HG03378 (cell line): ENCODE data around the gene ASB14.

ENCODE experiments used
- ATAC-seq: cut with Tn5 transposase; IDR thresholded peaks from one replicate; pipeline ENCODE4 v1.9.1; 2021; ENCODE audit warnings: mild to moderate bottlenecking, moderate library complexity; ENCODE audit not compliant: unreplicated experiment

The ASB14 gene

GRCh38 chr3:57261929-57262328 is 30.6 kb downstream of the ASB14 start:
- ATAC-seq, result no peak

DNA sequence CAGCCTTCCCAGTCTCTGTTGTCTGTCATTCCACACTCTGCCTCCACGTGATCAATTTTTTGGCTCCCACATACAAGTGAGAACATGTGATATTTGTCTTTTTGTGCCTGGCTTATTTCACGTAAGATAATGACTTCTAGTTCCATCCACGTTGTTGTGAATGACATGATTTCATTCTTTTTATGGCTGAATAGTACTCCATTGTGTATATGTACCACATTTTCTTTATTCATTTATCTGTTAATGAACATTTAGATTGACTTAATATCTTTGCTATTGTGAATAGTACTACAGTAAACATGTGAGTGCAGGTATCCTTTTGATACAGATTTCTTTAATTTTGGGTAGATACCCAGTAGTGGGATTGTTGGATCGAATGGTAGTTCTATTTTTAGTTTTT is 31.4 kb downstream of the ASB14 start:
- no peak for ATAC-seq

GRCh38 chr3:57257678-57258077 is 34.8 kb downstream of the ASB14 start:
- no peak for ATAC-seq

DNA sequence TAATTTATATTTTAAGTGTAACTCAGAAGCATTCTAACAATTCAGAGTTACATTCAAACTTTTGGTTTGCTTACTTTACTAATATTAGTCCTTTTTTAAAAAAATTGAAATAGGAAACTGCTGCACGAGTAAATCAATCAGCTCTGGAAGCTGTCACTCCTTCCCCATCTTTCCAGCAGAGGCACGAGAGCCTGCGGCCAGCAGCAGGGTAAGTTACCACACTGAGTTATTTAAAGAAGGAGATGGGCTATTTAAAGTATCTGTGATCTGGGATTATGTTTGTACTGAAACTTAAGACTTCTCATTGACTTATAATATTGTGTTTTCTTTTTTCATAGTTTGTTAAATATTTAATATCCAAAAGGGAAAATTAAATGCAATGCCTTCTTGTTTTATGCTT is 35.6 kb downstream of the ASB14 start:
- no peak for ATAC-seq

DNA sequence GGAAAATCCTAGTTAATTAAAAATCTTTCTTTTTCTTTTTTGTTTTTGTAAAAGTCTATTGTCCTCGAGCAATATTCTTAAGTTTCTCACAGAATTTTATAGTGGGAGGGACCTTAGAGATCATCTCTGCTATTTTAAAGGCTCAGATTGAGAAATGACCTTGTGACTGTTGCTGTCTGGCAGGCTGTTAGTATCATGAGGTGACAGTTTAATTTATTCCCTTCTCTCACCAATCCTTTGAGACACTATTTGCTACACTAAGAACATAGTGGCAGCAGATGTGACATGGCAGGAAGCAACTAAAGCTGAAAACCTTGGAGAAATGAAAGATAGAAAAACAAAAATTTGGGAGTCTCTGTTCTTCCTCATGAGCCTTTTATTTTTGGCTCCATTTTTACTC is 40.1 kb downstream of the ASB14 start:
- ATAC-seq, result no peak

DNA sequence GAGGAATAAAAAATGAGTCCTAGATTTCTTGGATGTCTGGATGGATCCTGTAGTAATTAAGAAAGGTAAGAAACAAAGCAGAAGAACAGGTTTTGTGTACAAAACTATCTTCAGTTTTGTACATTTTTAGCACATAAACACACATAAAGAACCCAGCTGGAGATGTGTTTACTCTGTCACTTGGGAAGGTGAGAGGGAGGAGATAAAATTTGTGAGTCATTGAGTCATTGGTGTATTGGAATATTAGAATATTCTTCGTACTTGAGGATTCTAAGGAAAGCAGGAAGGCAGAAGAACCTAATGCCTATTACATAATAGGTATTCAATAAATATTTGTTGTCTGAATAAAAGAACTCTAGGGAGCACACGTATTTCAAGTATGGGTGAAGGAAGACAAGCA is 47.5 kb downstream of the ASB14 start:
- ATAC-seq, result no peak

DNA sequence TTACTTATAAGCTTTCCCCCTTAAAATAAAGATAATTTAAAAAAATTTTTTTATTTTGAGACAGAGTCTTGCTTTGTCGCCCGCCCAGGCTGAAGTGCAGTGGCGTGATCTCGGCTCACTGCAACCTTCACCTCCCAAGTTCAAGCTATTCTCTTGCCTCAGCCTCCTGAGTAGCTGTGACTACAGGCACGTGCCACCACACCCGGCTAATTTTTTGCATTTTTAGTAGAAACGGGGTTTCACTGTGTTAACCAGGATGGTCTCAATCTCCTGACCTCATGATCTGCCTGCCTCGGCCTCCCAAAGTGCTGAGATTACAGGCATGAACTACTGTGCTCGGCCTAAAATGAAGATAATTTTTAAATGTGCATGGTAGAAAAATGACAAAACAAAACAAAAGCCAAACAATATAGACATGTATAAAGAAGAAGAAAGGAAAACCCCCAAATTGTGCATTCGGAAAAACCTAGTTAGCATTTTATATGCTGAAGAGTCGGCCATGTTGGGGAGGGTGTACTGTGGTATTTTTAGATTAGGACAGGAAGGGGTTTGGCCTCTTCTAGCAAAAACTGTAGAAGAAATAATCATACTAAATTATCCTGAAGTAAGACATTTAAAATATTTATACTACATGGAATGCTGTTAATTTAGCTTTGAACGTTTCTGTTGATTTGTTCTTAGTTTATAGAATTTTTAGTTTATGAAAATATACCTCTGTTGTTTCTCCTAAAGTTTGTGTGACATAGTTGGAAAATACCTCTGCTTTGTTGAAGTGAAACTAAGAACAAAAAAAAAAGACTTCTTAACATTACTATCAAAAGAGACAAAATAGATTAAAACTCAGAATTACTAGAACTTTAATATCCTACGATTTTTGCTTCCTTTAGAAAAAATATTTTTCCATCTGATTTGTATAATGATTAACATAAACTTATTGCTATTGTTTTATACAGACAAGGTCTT is 57.6 kb downstream of the ASB14 start:
- peak; percentile 54 for ATAC-seq

DNA sequence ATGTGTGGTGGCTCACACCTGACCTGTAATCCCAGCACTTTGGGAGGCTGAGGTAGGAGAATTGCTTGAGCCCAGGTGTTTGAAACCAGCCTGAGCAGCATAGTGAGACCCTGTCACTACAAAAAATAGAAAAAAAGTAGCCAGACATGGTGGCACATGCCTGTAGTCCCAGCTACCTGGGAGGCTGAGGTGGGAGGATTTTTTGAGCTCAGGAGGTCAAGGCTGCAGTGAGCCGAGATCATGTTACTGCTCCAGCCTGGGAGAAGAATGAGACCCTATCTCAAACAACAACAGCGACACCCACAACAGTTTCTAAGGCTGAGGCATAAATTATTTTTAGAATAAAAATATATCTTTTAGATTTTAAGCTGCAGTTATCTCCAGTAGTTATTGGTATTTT is 58.7 kb downstream of the ASB14 start:
- ATAC-seq, result no peak

DNA sequence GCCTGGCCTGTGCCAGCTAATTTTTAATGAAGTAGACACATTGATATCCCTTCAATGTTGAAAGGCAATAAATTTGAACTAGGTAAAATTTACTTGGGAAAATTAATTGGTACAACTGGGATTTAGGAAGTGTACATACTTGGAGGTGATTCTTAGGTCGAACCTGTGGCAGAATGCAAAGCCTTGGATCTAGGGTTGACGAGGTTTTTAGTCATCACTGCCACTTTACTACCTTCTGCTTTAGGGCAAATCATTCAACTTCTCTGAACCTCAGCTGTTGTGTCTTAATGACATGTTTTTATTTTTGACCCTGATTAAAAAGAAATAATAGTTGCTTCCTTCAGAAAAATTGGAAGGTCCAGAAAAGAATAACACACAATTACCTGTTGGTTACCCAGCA is 62.5 kb downstream of the ASB14 start:
- no peak for ATAC-seq

- ATAC-seq, result no peak
Measured at GRCh38 chr3:57227930-57228751, 64.3 kb downstream of the ASB14 start.

- peak; percentile 63 for ATAC-seq
Measured at GRCh38 chr3:57227204-57227929, 65.1 kb downstream of the ASB14 start, which contains the start of gene APPL1. Gene APPL1 (plus strand): TSS chr3:57227729. CDS start chr3:57227884, 155 bp downstream.

- no peak for ATAC-seq
Measured at GRCh38 chr3:57226176-57226575, 66.3 kb downstream of the ASB14 start.

GRCh38 chr3:57224856-57225255 is 67.6 kb downstream of the ASB14 start:
- no peak for ATAC-seq

- no peak for ATAC-seq
Measured at GRCh38 chr3:57221883-57222282, 70.6 kb downstream of the ASB14 start.
